Kidney capillary endothelial cell (primary cell): Measurements from ENCODE around the gene KCNMA1.

Experiments
- DNase-seq: peaks from one replicate; pipeline ENCODE4 v3.0.0-alpha.2; 2018; ENCODE audit warnings: low spot score

KCNMA1 gene

GRCh38 chr10:77152256-77152655, 485.4 kb downstream of the KCNMA1 start:
- no peak for DNase-seq

GRCh38 chr10:77151408-77151807, 486.2 kb downstream of the KCNMA1 start:
- no peak for DNase-seq

- no peak for DNase-seq
These were observed 487.9 kb downstream of the KCNMA1 start for GRCh38 chr10:77149706-77150105.

GRCh38 chr10:77149001-77149400, 488.6 kb downstream of the KCNMA1 start:
- no peak for DNase-seq

- no peak for DNase-seq
These were observed 489.7 kb downstream of the KCNMA1 start for GRCh38 chr10:77147871-77148270.

GRCh38 chr10:77146712-77147336, 490.8 kb downstream of the KCNMA1 start:
- DNase-seq, result no peak

- no peak for DNase-seq
These were observed 493.0 kb downstream of the KCNMA1 start for GRCh38 chr10:77144656-77145055.

GRCh38 chr10:77139252-77140160, 498.1 kb downstream of the KCNMA1 start:
- no peak for DNase-seq

GRCh38 chr10:77138541-77138940, 499.1 kb downstream of the KCNMA1 start:
- DNase-seq, result no peak

GRCh38 chr10:77135555-77135954, 502.1 kb downstream of the KCNMA1 start:
- DNase-seq, result no peak

- DNase-seq, result no peak
These were observed 506.4 kb downstream of the KCNMA1 start for GRCh38 chr10:77131214-77131613.

- no peak for DNase-seq
These were observed 510.4 kb downstream of the KCNMA1 start for GRCh38 chr10:77127243-77127642.

- DNase-seq, result no peak
These were observed 512.4 kb downstream of the KCNMA1 start for GRCh38 chr10:77125231-77125630.

- no peak for DNase-seq
These were observed 514.3 kb downstream of the KCNMA1 start for GRCh38 chr10:77123330-77123729.

GRCh38 chr10:77121829-77122228, 515.8 kb downstream of the KCNMA1 start:
- no peak for DNase-seq

- DNase-seq, result no peak
These were observed 516.8 kb downstream of the KCNMA1 start for GRCh38 chr10:77120666-77121376.

- no peak for DNase-seq
These were observed 517.6 kb downstream of the KCNMA1 start for GRCh38 chr10:77120012-77120411.

GRCh38 chr10:77118603-77119282, 518.9 kb downstream of the KCNMA1 start:
- DNase-seq, result no peak

- no peak for DNase-seq
These were observed 520.1 kb downstream of the KCNMA1 start for GRCh38 chr10:77117501-77117900.

- no peak for DNase-seq
These were observed 520.7 kb downstream of the KCNMA1 start for GRCh38 chr10:77116904-77117303.

GRCh38 chr10:77114181-77114821, 523.3 kb downstream of the KCNMA1 start:
- no peak for DNase-seq
